ENCODE data around the gene CCDC102A. TPM values are rescaled to one million over a fixed set of nuclear protein-coding genes. Genes with fewer than 3 reads are reported as not detected.
A peak's percentile ranks its signal among the peaks of the same experiment; 100 is the strongest.

Gene CCDC102A
- total and polyA plus RNA-seq, 2 of the 13 experiments (the other 11 are each of a cell fraction or from before 2014, with no cell fraction given), result 2.1 to 2.8 TPM

- peak; percentile 52; the same call in 1 of the 2 replicates for TF ChIP-seq THAP9 (CRISPR knock-in tag; IDR thresholded peaks at IDR 0.05; ENCODE audit: borderline replicate concordance)
- no peak for TF ChIP-seq CBX2 (IDR thresholded peaks at IDR 0.05; ENCODE audit: low read depth, low read length)
- 0 out of 2 replicates have a peak, but pooled peaks have one; percentile 66 for TF ChIP-seq CBX2 (CRISPR knock-in tag; IDR thresholded peaks at IDR 0.05; ENCODE audit: low read depth)
- no peak for TF ChIP-seq ZNF747 (CRISPR knock-in tag; IDR thresholded peaks at IDR 0.05; ENCODE audit: borderline replicate concordance)
- TF ChIP-seq HMG20B (CRISPR knock-in tag; conservative IDR thresholded peaks at IDR 0.05), result no peak
- TF ChIP-seq MTERF4 (CRISPR knock-in tag; IDR thresholded peaks at IDR 0.05), result no peak
- TF ChIP-seq ZNF12 (CRISPR knock-in tag; IDR thresholded peaks at IDR 0.05), result no peak
- no peak for TF ChIP-seq DBP (CRISPR knock-in tag; IDR thresholded peaks at IDR 0.05; ENCODE audit: not compliant biosample characterization)
- no peak for TF ChIP-seq ATF4 (CRISPR knock-in tag; IDR thresholded peaks at IDR 0.05)
- TF ChIP-seq ZNF83 (CRISPR knock-in tag; IDR thresholded peaks at IDR 0.05; ENCODE audit: borderline replicate concordance), result no peak
- TF ChIP-seq ZNF687 (CRISPR knock-in tag; IDR thresholded peaks at IDR 0.05), result peak; percentile 61
- TF ChIP-seq ZNF772 (CRISPR knock-in tag; IDR thresholded peaks at IDR 0.05), result 0 out of 2 replicates have a peak, but pooled peaks have one; percentile 5
- peak; percentile 85 for TF ChIP-seq KDM2A (CRISPR knock-in tag; IDR thresholded peaks at IDR 0.05; ENCODE audit: borderline replicate concordance, low read depth)
- no peak for TF ChIP-seq DNMT1 (CRISPR knock-in tag; IDR thresholded peaks at IDR 0.05)
- no peak for TF ChIP-seq CHD2 (IDR thresholded peaks at IDR 0.05; ENCODE audit: low read depth, low read length)
- TF ChIP-seq MAZ (IDR thresholded peaks at IDR 0.05; ENCODE audit: borderline replicate concordance, low read depth, low read length), result peak; percentile 66; the same call in 1 of the 2 replicates
- TF ChIP-seq MAZ (CRISPR knock-in tag; IDR thresholded peaks at IDR 0.05; ENCODE audit: low read depth), result no peak
- TF ChIP-seq AHR (CRISPR knock-in tag; IDR thresholded peaks at IDR 0.05), result no peak
- no peak for TF ChIP-seq RBM39 (IDR thresholded peaks at IDR 0.05; ENCODE audit: low read depth, low read length, poor library complexity, severe bottlenecking)
- no peak for TF ChIP-seq NBN (conservative IDR thresholded peaks at IDR 0.05)
Observed at GRCh38 chr16:57519796-57520360, 16.5 kb downstream of the CCDC102A start (continued).

All from HepG2 (cell line).